NB4 (cell line): Measurements from ENCODE around the gene DPF3.

Experiments used
- CTCF ChIP-seq: IDR thresholded peaks from one replicate; pipeline ENCODE4 v1.5.1; 2012; ENCODE audit warnings: low read depth, low read length
- POLR2A ChIP-seq: IDR thresholded peaks from 2 replicates; pipeline ENCODE4 v1.6.1; 2011; ENCODE audit warnings: mild to moderate bottlenecking; ENCODE audit not compliant: insufficient read length; ENCODE audit errors: extremely low read depth

GRCh38 chr14:72939630-72940029 lies 45.7 kb upstream of the DPF3 start:
- no peak for TF ChIP-seq CTCF
- TF ChIP-seq POLR2A = no peak
